GM21381 (cell line): ENCODE results near the gene SLC46A1.

Experiments
- ATAC-seq: cut with Tn5 transposase; IDR thresholded peaks from one replicate; pipeline ENCODE4 v1.9.1; 2021; ENCODE audit warnings: mild to moderate bottlenecking, moderate library complexity; ENCODE audit not compliant: unreplicated experiment

The SLC46A1 gene

GRCh38 chr17:28363776-28364650, 42.0 kb downstream of the SLC46A1 start:
- ATAC-seq = no peak

DNA sequence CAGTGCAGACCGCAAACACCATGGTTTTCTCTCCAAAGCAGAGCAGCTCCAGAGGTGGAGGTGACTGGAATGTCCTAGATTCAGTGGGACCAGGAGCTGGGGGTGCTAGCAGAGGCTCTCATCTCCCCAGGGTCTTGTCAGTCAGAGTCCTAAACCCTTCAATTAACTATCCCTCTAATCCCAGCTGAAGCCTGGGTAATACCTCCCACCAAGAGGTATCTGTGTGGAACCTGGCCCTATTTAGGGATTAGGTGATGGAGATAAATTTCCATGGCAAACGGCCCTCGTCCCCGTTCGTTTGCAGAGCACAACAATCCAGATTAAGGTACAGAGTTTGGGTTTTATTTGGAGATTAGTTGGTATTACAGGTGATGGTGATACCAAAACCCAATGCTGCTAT, 42.8 kb downstream of the SLC46A1 start:
- ATAC-seq = no peak

DNA sequence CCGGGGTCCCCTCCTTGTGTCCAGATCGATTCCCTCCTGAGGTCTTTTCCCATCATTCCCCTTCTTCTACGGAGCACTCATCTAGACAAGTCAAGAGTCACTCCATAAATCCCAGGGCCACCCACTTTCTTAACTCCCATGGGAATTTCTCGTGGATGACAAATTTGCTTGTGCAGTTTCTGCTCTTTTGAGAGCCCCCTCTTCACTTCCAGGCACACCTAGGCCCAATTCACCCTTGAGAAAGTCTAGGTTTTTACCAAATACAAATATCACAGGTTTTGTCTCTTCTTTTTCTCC, 48.2 kb downstream of the SLC46A1 start:
- no peak for ATAC-seq

- peak; percentile 97 for ATAC-seq
These were observed 48.7 kb downstream of the SLC46A1 start, which contains the start of gene POLDIP2 for GRCh38 chr17:28357061-28357900. POLDIP2 (minus strand) TSS chr17:28357527; CDS start chr17:28357448, 79 bp downstream.

- ATAC-seq = no peak
These were observed 55.7 kb downstream of the SLC46A1 start for GRCh38 chr17:28350271-28350670.

DNA sequence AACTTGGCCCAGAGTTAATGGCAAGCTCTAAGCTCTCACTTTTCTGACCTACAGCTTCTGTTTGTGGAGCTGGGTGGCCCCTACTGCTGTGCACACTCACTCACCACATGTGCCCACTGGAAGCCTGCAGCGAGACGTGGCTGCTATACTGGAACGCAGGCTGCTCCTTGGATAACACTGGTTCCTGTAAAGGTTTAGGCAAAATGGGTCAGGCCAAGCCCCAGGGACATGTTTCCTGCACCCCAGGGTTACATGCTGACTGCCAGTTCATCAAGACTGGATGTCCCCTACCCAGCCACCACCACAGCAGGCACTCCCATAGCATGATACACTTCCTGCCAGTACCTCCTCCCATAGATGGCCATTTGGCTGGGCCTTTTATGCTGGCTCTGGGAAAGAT, 57.0 kb downstream of the SLC46A1 start:
- ATAC-seq = no peak

- ATAC-seq = no peak
These were observed 58.6 kb downstream of the SLC46A1 start for GRCh38 chr17:28347261-28347891.

DNA sequence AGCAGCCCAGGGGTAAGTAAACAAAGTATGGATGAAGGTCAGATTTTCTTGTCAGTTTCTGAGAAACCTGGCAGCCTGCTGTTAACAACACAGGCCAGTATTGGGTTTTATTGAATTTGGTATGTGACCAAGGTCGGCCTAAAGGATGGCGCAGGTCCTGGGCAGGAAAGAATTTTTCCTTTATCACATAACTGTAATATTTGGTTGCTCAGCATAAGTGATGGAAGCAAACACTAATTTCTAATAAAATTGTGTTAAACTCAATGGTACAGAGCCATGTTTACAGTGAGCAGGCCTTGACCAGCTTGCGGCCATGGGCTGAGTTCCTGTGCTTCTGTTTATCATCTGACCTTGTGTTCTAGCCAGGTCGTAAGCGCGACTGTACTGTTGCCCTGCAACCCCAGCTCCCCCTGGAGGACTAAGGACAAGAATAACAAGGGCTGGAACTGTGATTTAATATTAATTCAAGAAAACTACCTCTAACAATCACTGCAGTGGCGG, 59.2 kb downstream of the SLC46A1 start:
- no peak for ATAC-seq

DNA sequence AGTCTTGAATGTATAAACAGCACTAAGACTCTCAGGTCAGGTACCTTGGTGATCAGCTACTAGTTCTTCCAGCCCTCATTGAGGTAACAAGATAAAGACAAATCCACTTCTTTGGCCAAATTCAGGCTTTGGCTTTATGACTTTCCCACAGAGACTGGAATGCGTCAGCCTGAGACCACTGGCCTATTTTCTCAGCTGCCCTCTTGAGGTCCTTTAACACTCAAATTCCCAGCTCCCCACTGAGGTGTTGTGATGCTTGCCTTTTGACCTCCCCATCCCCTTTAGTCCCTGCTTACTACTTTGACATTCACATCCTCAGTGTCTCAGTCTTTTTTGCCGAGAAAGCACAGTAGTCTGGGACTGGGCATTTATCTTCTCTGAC, 59.8 kb downstream of the SLC46A1 start:
- ATAC-seq = no peak

DNA sequence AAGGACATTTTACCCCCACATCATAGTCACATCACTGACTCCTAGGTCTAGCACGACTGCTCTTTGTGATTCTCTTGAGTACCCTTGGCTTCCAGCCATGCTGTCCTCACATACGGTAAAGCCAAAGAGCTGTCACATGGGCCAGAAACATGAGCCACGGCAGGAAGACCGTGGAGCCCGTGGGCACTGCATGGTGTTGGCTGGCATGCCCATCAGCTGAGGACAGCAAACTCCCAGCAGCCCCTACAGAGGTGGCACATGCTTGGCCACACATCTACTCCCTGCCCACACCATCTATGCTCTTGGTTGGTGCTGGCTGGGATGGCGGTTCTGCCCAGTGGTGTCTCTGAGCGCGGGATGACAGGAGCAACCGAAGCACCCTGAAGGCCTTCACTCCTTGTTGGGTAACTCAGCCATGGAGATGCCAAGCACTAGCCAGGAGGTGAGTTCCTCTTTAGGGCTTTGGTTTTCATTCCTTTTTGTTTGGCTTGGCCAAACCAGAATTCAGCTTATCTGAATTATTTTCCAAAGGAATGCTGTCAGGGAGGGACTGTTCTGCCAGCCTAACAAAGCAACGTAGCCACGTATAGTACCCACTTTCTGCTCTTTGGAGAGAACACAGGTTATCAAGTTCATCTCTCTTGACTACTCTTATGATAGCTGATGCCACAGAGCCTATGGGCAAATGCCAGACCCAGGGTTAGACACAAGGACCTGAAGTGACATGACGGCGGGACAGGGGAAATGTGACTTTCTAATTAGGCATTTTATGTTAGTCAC, 60.4 kb downstream of the SLC46A1 start:
- no peak for ATAC-seq
